GM06990 (cell line): Measurements from ENCODE around the gene FGF7.

Experiments
- DNase-seq: peaks from one replicate; pipeline ENCODE4 v3.0.0-alpha.2; 2011; ENCODE audit not compliant: insufficient read length; ENCODE audit errors: extremely low read depth
- H3K27me3 ChIP-seq: replicated peaks from 2 replicates; pipeline ENCODE4 v1.6.0; 2011; ENCODE audit warnings: low read length; ENCODE audit not compliant: control insufficient read depth, insufficient read depth
- H3K36me3 ChIP-seq: 2 replicates; pipeline ENCODE4 v1.5.1; 2011; ENCODE audit warnings: low read length; ENCODE audit not compliant: control insufficient read depth, insufficient read depth
- H3K4me3 ChIP-seq: replicated peaks from 2 replicates; pipeline ENCODE4 v1.5.1; 2011; ENCODE audit warnings: low read depth, mild to moderate bottlenecking, control low read depth, low read length
- TF ChIP-seq, protein P1 (sequence below): IDR thresholded peaks from 2 replicates; pipeline ENCODE4 v1.5.1; 2011; ENCODE audit warnings: low read length, control low read depth, mild to moderate bottlenecking, inconsistent platforms; ENCODE audit not compliant: insufficient read depth, poor library complexity, severe bottlenecking

Gene FGF7

GRCh38 chr15:49406352-49407118, 16.5 kb upstream of the FGF7 start:
- Histone ChIP-seq H3K4me3 (no peak overlapping the region), H3K36me3 (no peaks in the 10 kb centered on the region), H3K27me3 (no peaks in the 10 kb centered on the region; the same call in 1 of the 2 replicates)
- TF ChIP-seq, protein P1, sequence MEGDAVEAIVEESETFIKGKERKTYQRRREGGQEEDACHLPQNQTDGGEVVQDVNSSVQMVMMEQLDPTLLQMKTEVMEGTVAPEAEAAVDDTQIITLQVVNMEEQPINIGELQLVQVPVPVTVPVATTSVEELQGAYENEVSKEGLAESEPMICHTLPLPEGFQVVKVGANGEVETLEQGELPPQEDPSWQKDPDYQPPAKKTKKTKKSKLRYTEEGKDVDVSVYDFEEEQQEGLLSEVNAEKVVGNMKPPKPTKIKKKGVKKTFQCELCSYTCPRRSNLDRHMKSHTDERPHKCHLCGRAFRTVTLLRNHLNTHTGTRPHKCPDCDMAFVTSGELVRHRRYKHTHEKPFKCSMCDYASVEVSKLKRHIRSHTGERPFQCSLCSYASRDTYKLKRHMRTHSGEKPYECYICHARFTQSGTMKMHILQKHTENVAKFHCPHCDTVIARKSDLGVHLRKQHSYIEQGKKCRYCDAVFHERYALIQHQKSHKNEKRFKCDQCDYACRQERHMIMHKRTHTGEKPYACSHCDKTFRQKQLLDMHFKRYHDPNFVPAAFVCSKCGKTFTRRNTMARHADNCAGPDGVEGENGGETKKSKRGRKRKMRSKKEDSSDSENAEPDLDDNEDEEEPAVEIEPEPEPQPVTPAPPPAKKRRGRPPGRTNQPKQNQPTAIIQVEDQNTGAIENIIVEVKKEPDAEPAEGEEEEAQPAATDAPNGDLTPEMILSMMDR, result no peak
- no peak for DNase-seq

GRCh38 chr15:49410641-49411040, 12.4 kb upstream of the FGF7 start:
- Histone ChIP-seq H3K4me3 (no peak overlapping the region), H3K36me3 (no peaks in the 10 kb centered on the region), H3K27me3 (no peaks in the 10 kb centered on the region)
- no peak for DNase-seq
- TF ChIP-seq, protein P1, result no peak

- Histone ChIP-seq H3K27me3 (no peaks in the 10 kb centered on the region), H3K36me3 (no peaks in the 10 kb centered on the region), H3K4me3 (no peak overlapping the region)
- TF ChIP-seq, protein P1, result no peak
- DNase-seq, result no peak
Observed at GRCh38 chr15:49412797-49413196, 10.2 kb upstream of the FGF7 start.

GRCh38 chr15:49415149-49415548, 7.9 kb upstream of the FGF7 start:
- TF ChIP-seq, protein P1, result no peak
- Histone ChIP-seq H3K36me3 (no peaks in the 10 kb centered on the region), H3K27me3 (no peaks in the 10 kb centered on the region), H3K4me3 (no peak overlapping the region)
- no peak for DNase-seq

DNA sequence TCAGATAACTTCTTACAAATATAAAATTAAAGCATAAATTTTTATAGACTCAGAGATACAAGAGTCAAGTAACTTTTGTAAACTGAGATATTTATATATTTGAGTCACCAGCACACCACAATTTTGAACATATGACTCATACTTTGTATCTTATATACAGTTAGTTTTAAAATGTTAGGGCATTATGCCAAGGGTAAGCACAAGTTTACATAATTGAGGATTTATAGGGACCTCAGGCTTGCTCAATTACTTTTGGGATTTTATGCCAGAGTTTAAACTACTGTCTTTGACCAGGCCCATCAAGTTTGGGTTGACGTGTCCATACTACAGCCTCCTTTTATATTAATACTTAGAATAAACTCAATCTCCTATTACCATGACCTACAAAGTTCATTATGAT, 7.4 kb upstream of the FGF7 start:
- no peaks in the 10 kb centered on the region for H3K27me3 ChIP-seq
- TF ChIP-seq, protein P1, result no peak
- no peak for DNase-seq
- H3K4me3 ChIP-seq, result no peak overlapping the region
- no peaks in the 10 kb centered on the region for H3K36me3 ChIP-seq
